Mucosa of descending colon (tissue), 3 donors: ENCODE results near the gene EIF4A3. TPM values are rescaled to one million over a fixed set of nuclear protein-coding genes. Genes with fewer than 3 reads are reported as not detected.

ENCODE experiments used
- ATAC-seq: fragments of 200-7000 bp; cut with Tn5 transposase; one replicate; pipeline ENCODE4 v1.9.1; 2020; ENCODE audit warnings: mild to moderate bottlenecking, moderate library complexity
- DNase-seq, 3 donors: peaks; one replicate each; pipeline ENCODE4 v3.0.0-alpha.2; 2020
- H3K36me3 ChIP-seq: fragments of 200-600 bp; one replicate; pipeline ENCODE4 v1.8.0; 2021; ENCODE audit warnings: low read depth, mild to moderate bottlenecking
- H3K4me1 ChIP-seq: fragments of 200-600 bp; one replicate; pipeline ENCODE4 v1.8.0; 2021; ENCODE audit warnings: low read depth, mild to moderate bottlenecking
- H3K4me3 ChIP-seq: fragments of 200-600 bp; one replicate; pipeline ENCODE4 v1.8.0; 2021; ENCODE audit warnings: mild to moderate bottlenecking
- H3K9me3 ChIP-seq: fragments of 200-600 bp; one replicate; pipeline ENCODE4 v1.8.0; 2021; ENCODE audit warnings: mild to moderate bottlenecking
- CTCF ChIP-seq: fragments of 200-600 bp; IDR thresholded peaks from one replicate; pipeline ENCODE4 v1.8.0; 2022; ENCODE audit warnings: antibody characterized with exemption, mild to moderate bottlenecking
- intact Hi-C, 2 donors: fragments of 100-400 bp; cut with DNase I in 1 of 2; cut with micrococcal nuclease in 1 of 2; formaldehyde crosslinking; loops; one replicate each; pipeline versions ENCODE4 v1.11.0 to v1.11.1; 2022; cut with DNase I, micrococcal nuclease
- microRNA-seq: library from miRNA; unstranded; fragments of <30 nt; microRNA quantifications from one replicate; pipeline ENCODE4, GENCODE V29; 2019
- total RNA-seq, 3 donors: library from RNA; stranded (reverse); fragmentation: NEBNext Ultra II Directional in 2 of 3; extraction: Animal tissue kit (Norgen Biotek cat#: 25700) in 2 of 3; gene quantifications; one replicate each; pipeline versions ENCODE4 v1.2.1 to v1.2.4, GENCODE V29; 2021 to 2023
- donor health status: DM: no; HTN: no; CAD: no; lungs with moderate emphysema.
- donor health status: DM: no; HTN: no; CAD: no.
- donor health status: DM: no; HTN: yes; CAD: no.

The EIF4A3 gene
- total RNA-seq, 3 donors from 2014 or later, result 59.2 to 80.2 (median 61.8) TPM

GRCh38 chr17:80087346-80088265 is 59.3 kb downstream of the EIF4A3 start:
- H3K36me3 ChIP-seq, result no peaks in the 10 kb centered on the region
- no peak for DNase-seq
- no peak overlapping the region for H3K4me3 ChIP-seq
- H3K4me1 ChIP-seq, result no peaks in the 10 kb centered on the region
- intact Hi-C loops, result loop anchor here in 1 of 2 donors (10.0 kb wide), 1 partner anchor 57 kb away; the partner anchor contains the start of gene EIF4A3
- no peak for ATAC-seq
- no peaks in the 10 kb centered on the region for H3K9me3 ChIP-seq
- TF ChIP-seq CTCF, result no peak

- H3K4me1 ChIP-seq, result no peaks in the 10 kb centered on the region
- no peak for DNase-seq
- no peak for TF ChIP-seq CTCF
- H3K4me3 ChIP-seq, result no peak overlapping the region
- H3K9me3 ChIP-seq, result no peaks in the 10 kb centered on the region
- H3K36me3 ChIP-seq, result no peaks in the 10 kb centered on the region
- ATAC-seq, result no peak
- intact Hi-C loops, result loop anchor here in 1 of 2 donors (10.0 kb wide), 1 partner anchor 58 kb away; the partner anchor contains the start of gene EIF4A3
Observed at GRCh38 chr17:80086616-80087015, 60.3 kb downstream of the EIF4A3 start.

- no peak for ATAC-seq
- Histone ChIP-seq H3K36me3 (no peaks in the 10 kb centered on the region), H3K9me3 (no peaks in the 10 kb centered on the region), H3K4me1 (no peaks in the 10 kb centered on the region), H3K4me3 (no peak overlapping the region)
- DNase-seq, result no peak
- no peak for TF ChIP-seq CTCF
- intact Hi-C loops, result loop anchor here in 1 of 2 donors (10.0 kb wide), 1 partner anchor 59 kb away; the partner anchor contains the start of gene EIF4A3
Observed at GRCh38 chr17:80086081-80086480, 60.8 kb downstream of the EIF4A3 start.

- no peak overlapping the region for H3K4me3 ChIP-seq
- DNase-seq (no peak), ATAC-seq (no peak)
- H3K4me1 ChIP-seq, result no peaks in the 10 kb centered on the region
- H3K9me3 ChIP-seq, result no peaks in the 10 kb centered on the region
- intact Hi-C loops, result loop anchor here in 1 of 2 donors (10.0 kb wide), 1 partner anchor 60 kb away; the partner anchor contains the start of gene EIF4A3
- TF ChIP-seq CTCF, result no peak
- no peaks in the 10 kb centered on the region for H3K36me3 ChIP-seq
Observed at GRCh38 chr17:80084773-80085172, 62.2 kb downstream of the EIF4A3 start.

Small RNA genes lying within 50 kb of the gene (microRNA-seq; reads per million reads assigned to microRNA genes)
- not detected for gene MIR1268B

Other genes with a start within 250 kb of the EIF4A3 start
- gene TBC1D16, start 111.3 kb downstream of the EIF4A3 start, total RNA-seq, result 10 to 100 TPM; 10.9 to 23.4 (median 22.1) TPM
- gene CCDC40, start 110.5 kb downstream of the EIF4A3 start, total RNA-seq, result 1 to 10 TPM; 2.1 to 5.9 (median 2.7) TPM
- gene GAA, start 45.5 kb downstream of the EIF4A3 start, total RNA-seq, result 10 to 100 TPM; 23.4 to 50.0 (median 49.3) TPM
- 1 to 10 TPM in 2 of 3 donors, under 1 TPM in 1; 0.38 to 2.4 (median 1.4) TPM for gene CARD14, start 22.9 kb upstream of the EIF4A3 start, total RNA-seq
- gene SGSH, start 73.2 kb upstream of the EIF4A3 start, total RNA-seq, result 10 to 100 TPM; 39.7 to 44.8 (median 42.5) TPM
- gene SLC26A11, start 73.3 kb upstream of the EIF4A3 start, total RNA-seq, result 10 to 100 TPM; 13.8 to 18.1 (median 14.0) TPM
- gene RNF213, start 113.7 kb upstream of the EIF4A3 start, total RNA-seq, result 100 to 1,000 TPM; 135 to 143 (median 136) TPM